Ishikawa (cell line): Measurements from ENCODE around the gene TMEM30A.

Experiments used
- CEBPB ChIP-seq: IDR thresholded peaks from 2 replicates; pipeline ENCODE4 v1.6.1; 2012
- CREB1 ChIP-seq: IDR thresholded peaks from 2 replicates; pipeline ENCODE4 v1.6.1; 2012; ENCODE audit warnings: low read depth
- EGR1 ChIP-seq: IDR thresholded peaks from 2 replicates; pipeline ENCODE4 v1.6.1; 2012
- EP300 ChIP-seq: IDR thresholded peaks from 2 replicates; pipeline ENCODE4 v1.6.1; 2012; ENCODE audit warnings: borderline replicate concordance
- FOXM1 ChIP-seq: IDR thresholded peaks from 2 replicates; pipeline ENCODE4 v1.6.1; 2012; ENCODE audit warnings: low read depth, borderline replicate concordance
- NFIC ChIP-seq: IDR thresholded peaks from 2 replicates; pipeline ENCODE4 v1.6.1; 2012
- RAD21 ChIP-seq: IDR thresholded peaks from 2 replicates; pipeline ENCODE4 v1.6.1; 2012; ENCODE audit warnings: low read depth
- TAF1 ChIP-seq: IDR thresholded peaks from 2 replicates; pipeline ENCODE4 v1.6.1; 2012; ENCODE audit warnings: low read depth, mild to moderate bottlenecking
- TCF12 ChIP-seq: IDR thresholded peaks from 2 replicates; pipeline ENCODE4 v1.6.1; 2012; ENCODE audit warnings: low read depth
- TEAD4 ChIP-seq: IDR thresholded peaks from 2 replicates; pipeline ENCODE4 v1.6.1; 2012
- YY1 ChIP-seq: IDR thresholded peaks from 2 replicates; pipeline ENCODE4 v1.6.1; 2012; ENCODE audit warnings: low read depth
- ZBTB7A ChIP-seq: IDR thresholded peaks from 2 replicates; pipeline ENCODE4 v1.6.1; 2012; ENCODE audit warnings: low read depth
- TF ChIP-seq, protein P1 (sequence below): IDR thresholded peaks from 2 replicates; pipeline ENCODE4 v1.6.1; 2012
- TF ChIP-seq, protein P2 (sequence below): IDR thresholded peaks from 2 replicates; pipeline ENCODE4 v1.6.1; 2012; ENCODE audit warnings: low read depth, mild to moderate bottlenecking
- TF ChIP-seq, protein P3 (sequence below): IDR thresholded peaks from 2 replicates; pipeline ENCODE4 v1.6.1; 2012

Gene TMEM30A

DNA sequence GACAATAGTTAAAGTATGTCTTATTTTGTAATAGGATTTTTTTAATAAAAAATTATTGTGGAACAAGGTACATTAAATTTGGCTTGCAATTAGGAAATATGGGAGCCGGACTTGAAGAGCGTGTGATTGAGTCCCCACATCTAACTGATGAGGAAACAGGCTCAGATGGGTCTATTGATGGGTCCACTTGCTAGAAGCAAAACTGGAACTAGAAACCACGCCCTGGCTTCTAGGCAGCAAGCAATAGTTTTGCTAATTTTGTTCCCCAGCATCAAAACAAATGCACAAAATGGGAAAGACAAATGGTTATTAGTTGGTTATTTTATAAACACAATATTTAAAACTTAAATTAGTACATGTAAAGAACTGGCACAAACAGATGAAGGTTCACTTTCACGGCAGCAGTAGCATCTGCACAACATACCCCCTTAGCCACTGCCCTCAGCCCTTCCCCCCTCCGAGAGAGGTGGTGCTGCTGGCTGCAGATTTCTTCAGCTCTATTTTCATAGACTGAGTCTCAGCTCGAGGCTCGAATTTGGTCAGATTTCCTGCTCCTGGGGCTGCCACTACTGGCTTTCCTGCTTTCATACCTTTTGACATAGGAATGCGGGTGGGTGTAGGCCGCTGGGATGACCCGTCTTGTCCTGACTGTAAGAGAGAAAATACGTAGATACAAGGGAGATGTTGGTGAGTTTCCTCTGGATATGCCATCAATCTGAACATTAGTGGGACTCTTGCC is 23.8 kb upstream of the TMEM30A start:
- TF ChIP-seq TCF12 (no peak), FOXM1 (no peak), YY1 (no peak), EGR1 (no peak), TAF1 (no peak), CEBPB (no peak), EP300 (no peak), CREB1 (no peak), RAD21 (no peak)
- TF ChIP-seq, protein P1, sequence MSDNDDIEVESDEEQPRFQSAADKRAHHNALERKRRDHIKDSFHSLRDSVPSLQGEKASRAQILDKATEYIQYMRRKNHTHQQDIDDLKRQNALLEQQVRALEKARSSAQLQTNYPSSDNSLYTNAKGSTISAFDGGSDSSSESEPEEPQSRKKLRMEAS, result no peak

DNA sequence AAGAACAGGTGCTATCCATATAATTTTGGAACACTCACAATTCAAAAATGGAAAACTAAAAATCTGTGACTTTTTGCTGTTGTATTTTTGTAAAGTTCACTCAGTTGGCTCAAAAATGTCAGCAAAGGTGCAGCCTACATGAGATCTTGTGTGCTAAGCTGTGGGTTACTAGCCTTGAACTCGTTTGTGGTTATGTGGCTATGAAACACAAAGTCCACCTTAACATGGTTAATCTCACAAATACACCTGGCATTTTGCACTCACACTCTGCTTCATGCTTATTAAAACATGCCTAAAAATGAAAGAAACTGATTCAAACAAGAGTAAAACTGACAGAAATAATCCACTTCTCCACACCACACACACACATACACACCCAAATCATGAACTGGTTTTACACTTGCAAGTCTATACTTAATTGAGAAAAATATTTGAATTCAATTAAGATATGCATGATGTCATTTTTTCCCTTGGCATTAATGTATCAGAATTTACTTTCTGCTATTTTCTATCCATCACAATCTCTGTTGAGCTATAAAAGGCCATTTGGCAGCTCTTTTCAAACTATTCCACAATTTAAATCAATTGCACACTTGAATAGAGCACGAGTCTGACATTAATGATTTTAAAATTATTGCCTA is 22.9 kb upstream of the TMEM30A start:
- TF ChIP-seq NFIC (no peak), TCF12 (no peak), EP300 (no peak), CREB1 (no peak), YY1 (no peak), TAF1 (no peak), FOXM1 (no peak)
- TF ChIP-seq, protein P1, result no peak

DNA sequence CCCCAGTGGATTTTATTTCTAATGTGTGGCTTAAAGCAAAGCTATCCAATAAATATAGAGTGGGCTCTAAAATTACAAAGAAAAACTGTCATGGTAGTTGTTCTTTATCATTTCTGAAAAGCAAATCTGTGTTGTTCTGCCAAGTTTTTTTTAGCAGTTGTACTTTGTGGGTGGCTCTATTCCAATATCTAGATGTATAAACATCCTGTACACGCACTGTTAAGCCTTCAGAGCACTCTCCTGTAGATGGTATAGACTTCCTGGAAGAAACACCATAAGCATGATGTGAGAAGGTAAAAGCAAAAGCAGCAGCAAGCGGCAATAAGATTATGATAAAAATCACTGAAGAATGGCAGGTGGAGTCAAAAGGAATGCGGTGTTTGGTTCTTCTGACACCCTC is 21.5 kb upstream of the TMEM30A start:
- TF ChIP-seq EGR1, result no peak
- no peak for TF ChIP-seq TAF1
- TF ChIP-seq, protein P2, sequence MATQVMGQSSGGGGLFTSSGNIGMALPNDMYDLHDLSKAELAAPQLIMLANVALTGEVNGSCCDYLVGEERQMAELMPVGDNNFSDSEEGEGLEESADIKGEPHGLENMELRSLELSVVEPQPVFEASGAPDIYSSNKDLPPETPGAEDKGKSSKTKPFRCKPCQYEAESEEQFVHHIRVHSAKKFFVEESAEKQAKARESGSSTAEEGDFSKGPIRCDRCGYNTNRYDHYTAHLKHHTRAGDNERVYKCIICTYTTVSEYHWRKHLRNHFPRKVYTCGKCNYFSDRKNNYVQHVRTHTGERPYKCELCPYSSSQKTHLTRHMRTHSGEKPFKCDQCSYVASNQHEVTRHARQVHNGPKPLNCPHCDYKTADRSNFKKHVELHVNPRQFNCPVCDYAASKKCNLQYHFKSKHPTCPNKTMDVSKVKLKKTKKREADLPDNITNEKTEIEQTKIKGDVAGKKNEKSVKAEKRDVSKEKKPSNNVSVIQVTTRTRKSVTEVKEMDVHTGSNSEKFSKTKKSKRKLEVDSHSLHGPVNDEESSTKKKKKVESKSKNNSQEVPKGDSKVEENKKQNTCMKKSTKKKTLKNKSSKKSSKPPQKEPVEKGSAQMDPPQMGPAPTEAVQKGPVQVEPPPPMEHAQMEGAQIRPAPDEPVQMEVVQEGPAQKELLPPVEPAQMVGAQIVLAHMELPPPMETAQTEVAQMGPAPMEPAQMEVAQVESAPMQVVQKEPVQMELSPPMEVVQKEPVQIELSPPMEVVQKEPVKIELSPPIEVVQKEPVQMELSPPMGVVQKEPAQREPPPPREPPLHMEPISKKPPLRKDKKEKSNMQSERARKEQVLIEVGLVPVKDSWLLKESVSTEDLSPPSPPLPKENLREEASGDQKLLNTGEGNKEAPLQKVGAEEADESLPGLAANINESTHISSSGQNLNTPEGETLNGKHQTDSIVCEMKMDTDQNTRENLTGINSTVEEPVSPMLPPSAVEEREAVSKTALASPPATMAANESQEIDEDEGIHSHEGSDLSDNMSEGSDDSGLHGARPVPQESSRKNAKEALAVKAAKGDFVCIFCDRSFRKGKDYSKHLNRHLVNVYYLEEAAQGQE, result no peak
- TF ChIP-seq FOXM1, result no peak
- TF ChIP-seq, protein P3, sequence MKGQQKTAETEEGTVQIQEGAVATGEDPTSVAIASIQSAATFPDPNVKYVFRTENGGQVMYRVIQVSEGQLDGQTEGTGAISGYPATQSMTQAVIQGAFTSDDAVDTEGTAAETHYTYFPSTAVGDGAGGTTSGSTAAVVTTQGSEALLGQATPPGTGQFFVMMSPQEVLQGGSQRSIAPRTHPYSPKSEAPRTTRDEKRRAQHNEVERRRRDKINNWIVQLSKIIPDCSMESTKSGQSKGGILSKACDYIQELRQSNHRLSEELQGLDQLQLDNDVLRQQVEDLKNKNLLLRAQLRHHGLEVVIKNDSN, result no peak
- TF ChIP-seq CREB1, result no peak
- no peak for TF ChIP-seq ZBTB7A
- TF ChIP-seq TEAD4, result no peak
- no peak for TF ChIP-seq YY1
- TF ChIP-seq TCF12, result no peak
- no peak for TF ChIP-seq NFIC
- no peak for TF ChIP-seq RAD21
- TF ChIP-seq, protein P1, result no peak
- no peak for TF ChIP-seq CEBPB
- TF ChIP-seq EP300, result no peak

DNA sequence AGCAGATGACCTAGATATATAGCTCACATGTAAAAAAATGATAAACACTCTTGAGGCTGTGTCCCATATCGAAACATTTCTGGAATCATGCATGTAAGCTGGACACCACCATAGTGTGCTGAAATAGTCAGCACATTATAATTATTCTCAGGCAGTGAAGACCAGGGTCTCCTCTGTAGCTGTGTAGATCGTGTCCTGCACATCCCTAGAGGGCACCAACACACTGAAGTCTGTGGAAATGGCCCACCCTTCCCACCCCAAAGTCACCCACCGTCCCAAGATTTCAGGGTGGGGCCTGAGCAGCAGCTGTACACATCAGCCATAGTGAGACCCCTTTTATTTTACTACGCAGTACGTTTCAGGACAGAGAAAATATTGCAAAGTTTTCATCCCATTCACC is 21.0 kb upstream of the TMEM30A start:
- TF ChIP-seq NFIC (no peak), CREB1 (no peak), EP300 (no peak), EGR1 (no peak), ZBTB7A (no peak), FOXM1 (no peak), TEAD4 (no peak), TCF12 (no peak), TAF1 (no peak)
- TF ChIP-seq, protein P2, result no peak
- TF ChIP-seq, protein P1, result no peak
- TF ChIP-seq, protein P3, result no peak

DNA sequence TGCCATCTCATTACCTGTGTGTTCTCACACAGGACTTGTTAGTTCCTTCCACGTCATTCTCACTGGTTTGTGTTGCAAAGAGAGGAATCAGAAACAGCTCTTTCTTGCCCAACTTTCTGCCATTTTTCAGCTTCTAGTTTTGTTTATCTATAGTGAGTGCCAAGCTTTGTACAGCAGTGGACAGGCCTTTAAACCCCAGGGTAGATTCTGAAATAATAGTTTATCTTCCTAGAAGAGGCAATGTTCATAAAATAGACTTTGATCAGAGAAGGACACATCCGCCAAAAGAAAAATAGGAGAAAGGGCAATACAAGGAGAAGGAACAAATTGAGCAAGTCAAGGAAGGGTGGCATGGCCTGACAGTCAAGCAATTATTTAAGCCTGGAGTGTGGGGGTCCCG is 17.7 kb upstream of the TMEM30A start:
- TF ChIP-seq CEBPB (no peak), EGR1 (no peak), TAF1 (no peak)

DNA sequence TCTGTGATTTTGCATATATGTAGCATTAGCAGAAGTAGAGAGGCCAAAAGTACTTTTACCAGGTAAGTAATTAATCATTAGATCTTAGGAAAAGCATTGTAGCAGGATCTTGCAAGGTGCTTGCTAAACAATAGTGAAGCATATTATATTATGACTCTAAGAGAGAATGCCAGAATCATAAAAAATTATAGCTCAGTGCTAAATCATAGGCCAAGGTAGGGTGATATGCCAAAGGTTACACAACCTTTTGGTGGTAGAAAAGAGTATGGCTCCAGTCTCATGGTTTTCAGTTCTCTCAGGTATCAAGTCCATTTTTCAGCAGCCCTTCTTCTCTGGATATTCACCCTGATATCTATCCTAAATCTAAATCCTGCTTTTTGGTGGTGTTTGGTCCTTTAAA is 16.9 kb upstream of the TMEM30A start:
- TF ChIP-seq EGR1 (no peak), FOXM1 (no peak), CREB1 (no peak), EP300 (no peak), TCF12 (no peak), YY1 (no peak), TEAD4 (no peak), ZBTB7A (no peak)
- TF ChIP-seq, protein P1, result no peak
- TF ChIP-seq, protein P2, result no peak
